ENCODE results near the gene LORICRIN.
"Not testable (repeated sequence)": the region's sequence is repeated elsewhere in the genome, so short reads cannot be mapped to it uniquely, and the experiment has no call there.

LORICRIN gene

DNA sequence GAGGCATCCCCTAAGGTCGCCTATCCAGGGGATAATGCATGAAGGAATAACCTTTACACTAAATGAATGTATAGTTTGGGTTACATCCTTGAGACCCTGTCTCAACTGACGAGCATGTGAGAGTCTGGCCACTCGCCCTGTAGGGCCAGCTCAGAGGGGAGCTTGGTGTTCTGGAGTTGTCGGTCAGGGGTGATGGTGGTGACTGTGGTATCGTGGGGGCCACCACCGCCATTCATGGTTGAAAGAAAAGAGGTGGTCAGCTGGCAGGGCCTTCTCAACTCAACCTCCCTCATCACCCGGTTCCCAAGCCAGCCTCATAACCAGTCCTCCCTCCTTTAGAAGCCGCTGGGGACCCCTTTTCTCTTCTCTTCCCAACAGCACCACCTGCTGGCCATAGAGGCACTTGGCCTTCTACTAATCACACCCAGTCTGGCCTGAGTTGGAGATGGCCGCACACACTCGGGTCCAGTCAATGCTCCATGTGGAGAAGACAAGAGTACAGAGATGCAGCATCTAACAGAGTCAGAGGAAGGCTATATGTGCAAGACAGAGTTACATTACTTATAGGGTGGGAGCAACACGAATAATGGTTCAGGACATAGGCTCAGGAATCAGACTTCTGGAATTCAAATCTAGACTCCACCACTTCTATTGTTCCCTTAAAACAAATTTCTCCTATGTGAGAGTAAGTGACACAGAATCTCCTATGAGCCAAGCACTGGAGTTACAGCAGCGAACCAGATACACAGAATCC lies 30.2 kb upstream of the LORICRIN start:
- H3K9ac ChIP-seq (ENCODE audit: low read length); H3K4me3 ChIP-seq (ENCODE audit: insufficient read depth, low read length, poor library complexity, severe bottlenecking); H3F3A ChIP-seq (ENCODE audit: insufficient read depth); H2AFZ ChIP-seq (ENCODE audit: low read depth, low read length, severe bottlenecking); H3K27me3 ChIP-seq (ENCODE audit: low read length); H3K27ac ChIP-seq (ENCODE audit: low read depth, low read length); H3K4me2 ChIP-seq (ENCODE audit: low read depth, low read length, poor library complexity, severe bottlenecking); H3K9me2 ChIP-seq (replicated peaks; ENCODE audit: insufficient read depth, low read length); H3K79me2 ChIP-seq (ENCODE audit: insufficient read depth, low read length); H3K9me3 ChIP-seq (ENCODE audit: insufficient read depth, low read length); H3K36me3 ChIP-seq (ENCODE audit: low read length); H4K20me1 ChIP-seq (ENCODE audit: low read depth, low read length): not testable (repeated sequence)
- TF ChIP-seq, protein P1, sequence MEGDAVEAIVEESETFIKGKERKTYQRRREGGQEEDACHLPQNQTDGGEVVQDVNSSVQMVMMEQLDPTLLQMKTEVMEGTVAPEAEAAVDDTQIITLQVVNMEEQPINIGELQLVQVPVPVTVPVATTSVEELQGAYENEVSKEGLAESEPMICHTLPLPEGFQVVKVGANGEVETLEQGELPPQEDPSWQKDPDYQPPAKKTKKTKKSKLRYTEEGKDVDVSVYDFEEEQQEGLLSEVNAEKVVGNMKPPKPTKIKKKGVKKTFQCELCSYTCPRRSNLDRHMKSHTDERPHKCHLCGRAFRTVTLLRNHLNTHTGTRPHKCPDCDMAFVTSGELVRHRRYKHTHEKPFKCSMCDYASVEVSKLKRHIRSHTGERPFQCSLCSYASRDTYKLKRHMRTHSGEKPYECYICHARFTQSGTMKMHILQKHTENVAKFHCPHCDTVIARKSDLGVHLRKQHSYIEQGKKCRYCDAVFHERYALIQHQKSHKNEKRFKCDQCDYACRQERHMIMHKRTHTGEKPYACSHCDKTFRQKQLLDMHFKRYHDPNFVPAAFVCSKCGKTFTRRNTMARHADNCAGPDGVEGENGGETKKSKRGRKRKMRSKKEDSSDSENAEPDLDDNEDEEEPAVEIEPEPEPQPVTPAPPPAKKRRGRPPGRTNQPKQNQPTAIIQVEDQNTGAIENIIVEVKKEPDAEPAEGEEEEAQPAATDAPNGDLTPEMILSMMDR (IDR thresholded peaks at IDR 0.05; ENCODE audit: insufficient read depth, low read length, poor library complexity, severe bottlenecking) = peak; percentile 57

DNA sequence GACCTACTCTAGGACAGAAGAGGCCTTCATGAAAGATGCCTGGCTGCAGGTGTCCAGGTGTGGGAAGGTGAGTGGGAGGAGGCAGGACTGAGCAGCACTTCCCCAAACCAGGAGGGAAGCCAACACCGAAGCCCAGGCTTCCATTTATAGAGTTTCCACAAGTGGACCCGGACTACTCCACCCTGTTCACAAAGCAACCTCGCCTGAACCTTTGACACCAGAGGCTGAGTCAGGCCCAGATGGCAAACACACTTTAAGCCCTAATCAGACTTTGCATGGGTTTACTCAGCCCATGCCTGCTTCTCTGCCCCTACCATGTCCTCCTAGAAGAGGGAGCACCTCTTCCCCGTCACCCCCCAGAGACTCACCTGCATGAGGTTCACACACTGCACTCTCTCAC lies 28.1 kb upstream of the LORICRIN start:
- TF ChIP-seq, protein P1 (IDR thresholded peaks at IDR 0.05; ENCODE audit: insufficient read depth, low read length, poor library complexity, severe bottlenecking) = no peak
- TF ChIP-seq EZH2phosphoT487 (conservative IDR thresholded peaks at IDR 0.05; ENCODE audit: low read length) = no peak

DNA sequence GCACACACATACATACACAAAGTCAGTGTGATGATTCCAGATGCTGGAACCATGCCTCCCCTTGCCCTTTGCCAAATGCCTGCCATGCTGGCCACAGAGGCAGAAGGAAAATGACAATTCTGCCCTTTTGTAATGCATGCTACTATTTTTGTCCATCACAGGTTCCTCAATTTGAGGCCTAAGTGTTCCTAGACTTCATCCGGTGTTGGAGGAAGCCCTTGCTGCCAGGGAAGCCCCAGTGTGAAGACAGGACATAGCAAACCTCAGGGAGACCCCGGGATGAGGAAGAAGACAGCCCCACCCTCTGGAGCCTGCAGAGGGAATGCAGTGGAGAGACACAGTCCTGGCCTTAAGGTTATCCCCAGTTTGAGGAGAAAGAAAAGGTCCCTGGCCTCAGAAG lies 27.7 kb upstream of the LORICRIN start:
- H3K9me3 ChIP-seq (ENCODE audit: insufficient read depth, low read length) = no peaks in the 10 kb centered on the region
- no peak overlapping the region for H3K4me3 ChIP-seq (ENCODE audit: insufficient read depth, low read length, poor library complexity, severe bottlenecking)
- H3K79me2 ChIP-seq (ENCODE audit: insufficient read depth, low read length) = no peaks in the 10 kb centered on the region
- H3K27ac ChIP-seq (ENCODE audit: low read depth, low read length) = no peak overlapping the region
- no peaks in the 10 kb centered on the region for H3F3A ChIP-seq (ENCODE audit: insufficient read depth)
- H3K4me2 ChIP-seq (ENCODE audit: low read depth, low read length, poor library complexity, severe bottlenecking) = no peak overlapping the region
- H3K9me2 ChIP-seq (replicated peaks; ENCODE audit: insufficient read depth, low read length) = no peaks in the 10 kb centered on the region
- no peaks in the 10 kb centered on the region for H4K20me1 ChIP-seq (ENCODE audit: low read depth, low read length)
- no peak overlapping the region for H2AFZ ChIP-seq (ENCODE audit: low read depth, low read length, severe bottlenecking)
- no peak overlapping the region for H3K9ac ChIP-seq (ENCODE audit: low read length)
- no peaks in the 10 kb centered on the region for H3K27me3 ChIP-seq (ENCODE audit: low read length)
- TF ChIP-seq, protein P1 (IDR thresholded peaks at IDR 0.05; ENCODE audit: insufficient read depth, low read length, poor library complexity, severe bottlenecking) = no peak
- TF ChIP-seq EZH2phosphoT487 (conservative IDR thresholded peaks at IDR 0.05; ENCODE audit: low read length) = no peak
- H3K36me3 ChIP-seq (ENCODE audit: low read length) = no peaks in the 10 kb centered on the region

More for the DNA sequence above, 28.1 kb upstream of the LORICRIN start:
- Histone ChIP-seq H3K9me2 (replicated peaks; ENCODE audit: insufficient read depth, low read length) (no peaks in the 10 kb centered on the region), H3K27ac (ENCODE audit: low read depth, low read length) (no peak overlapping the region), H3F3A (ENCODE audit: insufficient read depth) (no peaks in the 10 kb centered on the region), H3K36me3 (ENCODE audit: low read length) (no peaks in the 10 kb centered on the region), H3K9ac (ENCODE audit: low read length) (no peak overlapping the region), H3K4me2 (ENCODE audit: low read depth, low read length, poor library complexity, severe bottlenecking) (no peak overlapping the region), H3K9me3 (ENCODE audit: insufficient read depth, low read length) (no peaks in the 10 kb centered on the region), H3K27me3 (ENCODE audit: low read length) (no peaks in the 10 kb centered on the region), H3K4me3 (ENCODE audit: insufficient read depth, low read length, poor library complexity, severe bottlenecking) (no peak overlapping the region), H3K79me2 (ENCODE audit: insufficient read depth, low read length) (no peaks in the 10 kb centered on the region), H2AFZ (ENCODE audit: low read depth, low read length, severe bottlenecking) (no peak overlapping the region), H4K20me1 (ENCODE audit: low read depth, low read length) (no peaks in the 10 kb centered on the region)

Data from SU-DHL-6 (cell line).